ACC112 (cell line): ENCODE data around the gene EXOC3L1.

Source experiments
- H2AFZ ChIP-seq: fragments of 200-600 bp; sonication (generic); one replicate; pipeline ENCODE4 v1.6.0; 2017; ENCODE audit warnings: antibody characterized with exemption, low read length; ENCODE audit not compliant: unreplicated experiment
- H3K27ac ChIP-seq: fragments of 200-600 bp; sonication (generic); 2 replicates; pipeline ENCODE4 v1.5.1; 2014; ENCODE audit warnings: low read depth, mild to moderate bottlenecking, antibody characterized with exemption, low read length, moderate library complexity
- H3K27me3 ChIP-seq: fragments of 200-600 bp; sonication (generic); 2 replicates; pipeline ENCODE4 v1.6.1; 2014; ENCODE audit warnings: mild to moderate bottlenecking, antibody characterized with exemption, low read length, moderate library complexity, mixed read lengths; ENCODE audit not compliant: insufficient read depth
- H3K36me3 ChIP-seq: fragments of 200-600 bp; sonication (generic); 2 replicates; pipeline ENCODE4 v1.6.1; 2016; ENCODE audit warnings: mild to moderate bottlenecking, antibody characterized with exemption, low read length, moderate library complexity, mixed read lengths; ENCODE audit not compliant: insufficient read depth
- H3K4me1 ChIP-seq: fragments of 200-600 bp; sonication (generic); one replicate; pipeline ENCODE4 v1.6.1; 2016; ENCODE audit warnings: low read length, mixed read lengths; ENCODE audit not compliant: insufficient read depth, unreplicated experiment, control insufficient read depth
- H3K4me3 ChIP-seq: fragments of 200-600 bp; sonication (generic); 2 replicates; pipeline ENCODE4 v1.5.1; 2014; ENCODE audit warnings: mild to moderate bottlenecking, low read depth, low read length
- H3K79me2 ChIP-seq: fragments of 200-600 bp; sonication (generic); one replicate; pipeline ENCODE4 v1.6.0; 2016; ENCODE audit warnings: low read length; ENCODE audit not compliant: control insufficient read depth, unreplicated experiment, insufficient read depth

Gene EXOC3L1, protein sequence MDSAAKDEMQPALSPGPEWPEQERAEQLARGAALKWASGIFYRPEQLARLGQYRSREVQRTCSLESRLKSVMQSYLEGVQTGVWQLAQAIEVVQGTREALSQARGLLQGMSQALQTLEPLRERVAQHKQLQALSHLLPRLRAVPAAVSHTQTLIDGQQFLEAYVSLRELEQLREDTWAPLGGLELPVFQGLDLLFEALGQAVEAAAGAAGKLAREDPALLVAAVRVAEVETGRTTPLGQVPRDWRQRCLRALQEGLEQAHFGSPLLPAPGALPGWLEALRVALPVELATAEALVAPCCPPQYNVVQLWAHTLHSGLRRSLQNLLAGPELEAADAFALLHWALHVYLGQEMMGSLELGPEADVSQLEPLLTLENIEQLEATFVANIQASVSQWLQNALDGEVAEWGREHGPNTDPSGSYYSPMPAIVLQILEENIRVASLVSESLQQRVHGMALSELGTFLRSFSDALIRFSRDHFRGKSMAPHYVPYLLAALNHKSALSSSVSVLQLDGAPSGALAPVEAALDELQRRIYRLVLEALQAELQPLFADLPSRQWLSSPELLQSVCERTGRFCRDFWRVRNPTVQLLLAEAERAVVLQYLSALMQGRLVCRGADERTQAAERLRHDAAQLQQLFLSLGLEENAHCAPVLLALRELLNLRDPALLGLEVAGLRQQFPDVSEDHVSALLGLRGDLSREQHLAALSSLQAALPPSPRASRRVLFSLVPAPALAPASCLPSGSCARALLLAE

DNA sequence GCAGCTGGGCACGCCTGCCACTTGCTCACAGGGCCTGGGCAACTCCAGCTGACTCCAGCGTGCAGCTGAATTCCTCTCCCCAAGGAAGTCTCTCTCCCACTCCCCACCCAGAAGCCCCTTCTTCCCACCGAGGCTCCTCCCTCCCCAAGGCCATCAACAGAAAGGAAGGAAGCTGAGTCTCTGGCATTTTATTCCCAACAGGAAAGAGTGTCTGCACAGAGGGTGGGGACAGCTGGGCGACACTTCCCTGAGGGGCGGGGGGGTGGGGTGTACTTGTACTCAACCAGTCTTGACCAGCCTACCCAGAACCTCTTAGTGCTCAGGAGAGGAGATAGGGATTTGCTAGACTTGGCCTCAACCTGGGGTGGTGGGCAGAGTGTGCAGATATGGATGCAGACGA is at the start of gene EXOC3L1:
Gene EXOC3L1, minus strand, starts transcription at position 96 of the 400 bp plus-strand sequence. CDS start 460 bp downstream, outside the sequence.
- peaks cover 35% of the 10 kb centered on the region for H3K4me1 ChIP-seq
- no peaks in the 10 kb centered on the region for H3K27me3 ChIP-seq
- no peak within 1 kb of the TSS for H3K4me3 ChIP-seq
- peaks cover 27% of the 10 kb centered on the region for H3K79me2 ChIP-seq
- H2AFZ ChIP-seq = no peak within 1 kb of the TSS
- no peak within 1 kb of the TSS for H3K27ac ChIP-seq
- peaks cover 11% of the 10 kb centered on the region; the same call in 1 of the 2 replicates for H3K36me3 ChIP-seq

DNA sequence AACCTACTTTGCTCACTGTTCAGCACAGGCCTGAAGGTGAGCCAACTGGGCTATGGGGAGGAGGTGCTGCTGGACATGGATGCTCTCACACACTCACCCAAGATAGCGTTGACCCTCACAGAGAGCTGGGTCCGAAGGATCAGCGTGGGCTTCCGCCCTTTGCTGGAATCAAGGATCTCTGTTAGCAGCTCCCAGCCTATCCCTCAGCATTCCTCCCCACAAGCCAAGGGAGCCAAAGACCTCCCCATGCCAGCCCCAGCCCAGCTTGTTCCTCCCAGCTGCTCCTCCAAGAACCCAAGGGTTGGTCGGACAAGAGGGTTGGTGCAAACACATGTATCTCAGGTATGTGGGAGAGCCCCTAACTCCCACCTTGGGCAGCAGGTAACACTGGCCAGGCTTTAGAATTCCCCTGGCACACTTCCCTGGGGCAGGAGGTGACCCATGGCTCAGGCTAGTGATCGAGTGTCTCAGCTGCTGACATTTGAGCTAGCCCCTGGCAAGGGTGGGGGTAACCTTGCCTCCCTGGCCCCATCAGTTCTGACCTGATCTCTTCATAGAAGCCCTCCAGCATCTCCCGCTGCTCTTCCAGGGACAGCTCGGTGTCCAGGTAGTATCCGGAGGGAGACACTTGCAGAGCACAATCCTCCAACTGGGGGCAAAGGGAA is 49.0 kb upstream of the EXOC3L1 start:
- Histone ChIP-seq H3K4me1 (peaks cover 43% of the 10 kb centered on the region), H3K79me2 (peaks cover 37% of the 10 kb centered on the region), H3K27ac (0 out of 2 replicates have a peak overlapping the region, but pooled peaks have one; percentile 98), H3K27me3 (no peaks in the 10 kb centered on the region), H3K36me3 (peaks cover 31% of the 10 kb centered on the region; the same call in 1 of the 2 replicates), H3K4me3 (no peak overlapping the region), H2AFZ (no peak overlapping the region)

DNA sequence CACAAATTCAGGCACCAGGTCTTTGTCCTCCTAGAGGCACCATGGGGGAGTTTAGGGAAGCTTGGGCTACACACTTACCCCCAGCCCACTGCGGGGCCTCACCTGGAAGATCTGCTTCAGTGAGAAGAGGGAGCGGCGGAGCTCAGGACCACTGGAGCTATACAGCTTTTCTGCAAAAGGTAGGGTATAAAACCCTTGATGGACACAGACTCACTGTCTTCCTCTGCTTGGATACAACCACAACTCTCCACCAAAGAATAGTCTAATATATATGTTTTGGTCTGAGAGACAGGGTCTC is 48.3 kb upstream of the EXOC3L1 start:
- Histone ChIP-seq H3K27ac (no peak overlapping the region), H3K4me1 (peaks cover 36% of the 10 kb centered on the region), H3K36me3 (peaks cover 31% of the 10 kb centered on the region; the same call in 1 of the 2 replicates), H3K4me3 (no peak overlapping the region), H3K27me3 (no peaks in the 10 kb centered on the region), H3K79me2 (peaks cover 30% of the 10 kb centered on the region), H2AFZ (no peak overlapping the region)

DNA sequence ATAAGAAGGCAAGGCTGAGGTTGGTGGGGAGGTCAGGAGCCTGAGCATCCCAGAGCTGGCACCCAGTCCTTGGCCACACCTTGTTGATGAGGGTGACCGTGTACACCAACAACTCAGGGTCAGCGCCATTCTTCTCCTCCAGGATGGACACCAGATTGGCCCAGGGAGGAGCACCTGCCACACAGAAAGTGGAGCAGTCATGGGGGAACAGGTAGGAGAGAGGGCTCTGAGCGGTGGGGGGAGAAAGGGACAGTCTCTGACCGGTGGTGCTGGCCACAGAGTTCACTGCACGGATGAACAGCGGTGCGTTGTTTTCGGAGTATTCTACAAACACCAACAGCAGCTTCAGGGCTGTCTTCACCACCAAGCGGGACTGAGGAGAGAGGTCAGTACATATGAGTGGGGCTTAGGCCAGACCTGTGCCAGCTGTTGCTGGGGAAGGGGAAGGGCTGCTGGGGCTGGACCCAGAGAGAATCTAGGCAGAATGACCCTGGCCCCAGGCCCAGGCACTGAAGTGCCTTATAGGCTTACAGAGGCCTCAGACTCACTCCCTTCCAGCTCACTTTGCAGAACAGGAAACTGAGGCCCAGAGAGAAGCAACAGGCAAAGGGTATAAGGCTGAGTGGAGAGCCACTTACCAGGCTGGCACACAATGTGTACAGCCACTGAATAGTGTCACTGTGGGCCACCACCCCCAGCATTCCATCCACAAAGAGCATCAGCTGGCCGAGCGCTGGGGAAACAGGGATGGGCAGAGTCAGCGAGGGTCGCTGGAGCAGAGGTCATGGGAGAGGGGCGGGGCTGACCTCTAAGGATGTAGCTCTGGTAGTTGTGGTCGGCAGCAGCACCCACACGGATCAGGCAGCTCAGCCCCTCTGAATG is 47.7 kb upstream of the EXOC3L1 start:
- H3K4me3 ChIP-seq = no peak overlapping the region
- H3K4me1 ChIP-seq = peaks cover 32% of the 10 kb centered on the region
- H2AFZ ChIP-seq = no peak overlapping the region
- peaks cover 31% of the 10 kb centered on the region; the same call in 1 of the 2 replicates for H3K36me3 ChIP-seq
- no peaks in the 10 kb centered on the region for H3K27me3 ChIP-seq
- H3K79me2 ChIP-seq = peaks cover 27% of the 10 kb centered on the region
- H3K27ac ChIP-seq = no peak overlapping the region

DNA sequence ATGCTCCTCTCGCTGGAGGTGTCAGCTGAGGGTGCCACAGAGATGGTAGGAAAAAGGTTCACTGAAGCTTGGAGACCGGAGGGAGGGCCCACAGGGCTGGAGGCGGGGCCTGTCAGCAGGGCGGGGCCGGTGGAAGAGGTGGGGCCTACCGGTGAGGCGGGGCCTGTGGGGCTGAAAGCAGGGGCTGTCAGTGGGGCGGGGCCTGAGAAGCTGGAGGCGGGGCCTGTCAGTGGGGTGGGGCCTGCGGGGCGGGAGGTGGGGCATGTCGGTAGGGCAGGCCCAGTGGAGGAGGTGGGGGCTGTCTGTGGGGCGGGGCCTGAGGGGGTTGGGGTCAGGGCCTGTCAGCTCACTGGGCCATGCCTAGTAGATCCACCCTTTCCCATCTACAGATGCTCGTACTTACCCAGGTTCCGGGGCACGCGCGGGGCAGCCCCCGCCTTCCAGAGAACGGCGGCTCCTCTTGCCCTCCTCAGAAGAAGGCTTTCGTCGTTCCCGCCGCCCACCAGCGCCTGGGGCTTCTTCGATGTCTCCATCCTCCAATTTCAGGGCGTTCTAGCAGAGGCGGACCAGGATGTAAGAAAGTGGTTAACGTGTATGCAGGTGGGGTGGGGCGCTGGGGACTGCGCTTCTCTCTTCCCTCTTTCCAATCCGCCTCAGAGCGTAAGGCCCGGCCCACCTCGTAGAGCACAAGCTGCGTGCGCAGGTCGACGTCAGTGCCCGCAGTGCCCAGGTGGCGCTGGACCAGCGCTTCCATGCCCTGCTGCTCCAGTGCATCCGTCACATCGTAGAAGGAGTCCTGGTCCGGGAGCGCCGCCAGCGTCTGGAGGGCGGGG is 46.8 kb upstream of the EXOC3L1 start:
- H3K4me3 ChIP-seq = no peak overlapping the region
- H2AFZ ChIP-seq = no peak overlapping the region
- peaks cover 32% of the 10 kb centered on the region; the same call in 1 of the 2 replicates for H3K36me3 ChIP-seq
- H3K79me2 ChIP-seq = peaks cover 19% of the 10 kb centered on the region
- H3K4me1 ChIP-seq = peaks cover 23% of the 10 kb centered on the region
- no peaks in the 10 kb centered on the region for H3K27me3 ChIP-seq
- no peak overlapping the region for H3K27ac ChIP-seq

DNA sequence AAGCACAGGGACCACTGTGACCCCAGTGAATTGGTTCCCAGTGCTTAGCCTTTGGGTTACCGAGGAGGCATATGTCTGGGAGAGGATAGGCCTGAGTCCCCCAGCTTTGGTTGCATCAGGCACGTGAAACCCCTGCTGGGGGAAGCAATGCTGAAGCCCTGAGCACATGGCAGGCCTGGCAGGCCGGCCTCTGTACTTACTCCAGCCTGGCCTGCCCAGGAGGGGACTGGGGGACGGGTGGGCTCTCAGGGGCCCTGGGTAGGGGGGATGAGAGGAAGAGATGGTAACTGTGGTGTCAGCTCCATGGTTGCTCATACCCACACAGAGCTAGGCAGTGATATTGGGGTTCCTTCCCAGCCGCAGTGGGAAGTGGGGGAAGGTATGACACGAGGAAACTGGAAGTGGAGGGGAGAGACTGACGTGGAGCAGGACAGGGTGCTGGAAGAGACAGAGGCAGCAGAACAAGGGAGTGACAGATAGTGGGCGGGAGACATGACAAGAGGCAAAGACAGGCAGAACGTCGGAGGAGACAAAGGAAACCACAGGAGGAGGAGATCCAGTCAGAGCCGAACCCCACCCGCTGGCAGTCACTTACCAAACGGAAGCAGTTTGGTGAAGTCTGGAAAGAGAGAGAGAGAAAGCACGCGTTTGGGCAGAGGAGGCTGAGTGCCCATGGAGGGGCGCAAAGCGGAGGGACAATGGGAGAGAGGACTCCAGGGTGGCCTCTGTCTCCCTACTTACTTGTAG is 46.1 kb upstream of the EXOC3L1 start:
- H3K36me3 ChIP-seq = peaks cover 39% of the 10 kb centered on the region; the same call in 1 of the 2 replicates
- H3K4me1 ChIP-seq = peaks cover 16% of the 10 kb centered on the region
- no peak overlapping the region for H3K4me3 ChIP-seq
- H2AFZ ChIP-seq = no peak overlapping the region
- H3K79me2 ChIP-seq = peaks cover 21% of the 10 kb centered on the region
- no peak overlapping the region for H3K27ac ChIP-seq
- no peaks in the 10 kb centered on the region for H3K27me3 ChIP-seq

DNA sequence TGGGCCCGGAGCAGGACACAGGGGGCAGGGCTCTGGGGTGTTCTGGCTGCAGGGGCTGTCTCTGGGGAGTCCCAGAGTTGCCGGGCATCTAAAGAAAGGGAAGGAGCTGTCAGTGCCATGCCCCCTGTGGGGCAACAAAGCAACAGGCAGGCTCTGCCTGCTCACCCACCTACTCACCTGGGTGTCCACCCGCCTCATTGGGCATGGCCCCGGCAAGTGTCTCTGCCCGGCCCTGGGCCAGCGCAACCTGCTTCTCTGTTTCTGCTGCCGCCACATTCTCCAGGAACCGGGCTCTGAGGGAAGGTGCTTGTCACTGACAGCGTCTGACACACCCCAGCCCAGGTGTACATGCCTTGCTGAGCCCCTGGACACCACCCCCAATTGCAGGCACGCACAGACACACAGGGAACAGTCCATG is 44.3 kb upstream of the EXOC3L1 start:
- Histone ChIP-seq H3K79me2 (peaks cover 12% of the 10 kb centered on the region), H3K36me3 (peaks cover 43% of the 10 kb centered on the region; the same call in 1 of the 2 replicates), H3K27ac (no peak overlapping the region), H3K4me1 (no peaks in the 10 kb centered on the region), H2AFZ (no peak overlapping the region), H3K27me3 (no peaks in the 10 kb centered on the region), H3K4me3 (no peak overlapping the region)

DNA sequence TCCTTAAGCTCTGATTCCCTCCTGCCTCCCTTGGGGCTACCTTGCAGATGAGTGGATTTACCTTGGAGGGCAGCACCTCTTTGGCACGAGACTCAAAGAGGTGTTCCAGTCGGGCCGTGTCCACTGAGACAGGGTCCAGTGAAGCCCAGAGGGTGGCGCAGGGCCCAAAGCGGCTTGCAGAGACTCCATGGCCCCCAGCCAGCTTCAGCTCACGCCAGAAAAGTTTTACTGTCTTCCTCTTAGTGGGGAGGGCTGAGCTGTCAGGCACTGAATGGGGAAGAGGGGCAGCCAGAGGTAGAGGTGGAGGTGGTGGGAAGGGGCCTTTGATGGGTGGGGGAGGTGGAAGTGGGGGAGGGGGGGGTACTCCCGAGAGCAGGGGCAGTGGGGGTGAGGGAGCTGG is 43.7 kb upstream of the EXOC3L1 start:
- Histone ChIP-seq H3K27ac (no peak overlapping the region), H3K4me1 (no peaks in the 10 kb centered on the region), H3K4me3 (no peak overlapping the region), H2AFZ (no peak overlapping the region), H3K36me3 (peaks cover 42% of the 10 kb centered on the region; the same call in 1 of the 2 replicates), H3K27me3 (no peaks in the 10 kb centered on the region), H3K79me2 (peaks cover 6% of the 10 kb centered on the region)
